DOHH2 (cell line): Measurements from ENCODE around the gene COQ10A.

Experiments used
- CTCF ChIP-seq: fragments of 200-600 bp; sonication (generic); IDR thresholded peaks from one replicate; pipeline ENCODE4 v1.5.1; 2014; ENCODE audit warnings: antibody characterized with exemption, mild to moderate bottlenecking, low read depth, low read length; ENCODE audit not compliant: poor library complexity, severe bottlenecking
- EZH2phosphoT487 ChIP-seq: fragments of 200-600 bp; sonication (generic); IDR thresholded peaks from 2 replicates; pipeline ENCODE4 v1.6.1; 2017; ENCODE audit warnings: borderline replicate concordance, mild to moderate bottlenecking, antibody characterized with exemption, low read length, moderate library complexity, mixed read lengths

- TF ChIP-seq CTCF = no peak
- TF ChIP-seq EZH2phosphoT487 = no peak
Measured at GRCh38 chr12:56286044-56286830, 19.5 kb downstream of the COQ10A start.
